DND-41 (cell line): ENCODE data around the gene NUDT8.

Source experiments
- ATAC-seq: fragments of 200-7000 bp; cut with Tn5 transposase; 3 replicates; pipeline ENCODE4 v1.9.1; 2021; ENCODE audit warnings: low read depth; ENCODE audit not compliant: insufficient read depth
- DNase-seq: peaks from one replicate; pipeline ENCODE4 v3.0.0-alpha.2; 2020
- H2AFZ ChIP-seq: 2 replicates; pipeline ENCODE4 v1.6.0; 2012; ENCODE audit warnings: low read depth, low read length
- H3K27ac ChIP-seq: 2 replicates; pipeline ENCODE4 v1.5.1; 2012; ENCODE audit warnings: low read length, inconsistent platforms
- H3K27me3 ChIP-seq: fragments of 200-600 bp; sonication (generic); 2 replicates; pipeline ENCODE4 v1.6.0; 2012; ENCODE audit warnings: low read length, mild to moderate bottlenecking, inconsistent platforms; ENCODE audit not compliant: insufficient read depth, poor library complexity
- H3K36me3 ChIP-seq: 2 replicates; pipeline ENCODE4 v1.5.1; 2012; ENCODE audit warnings: low read length, inconsistent platforms; ENCODE audit not compliant: insufficient read depth
- H3K4me1 ChIP-seq: 2 replicates; pipeline ENCODE4 v1.5.1; 2012; ENCODE audit warnings: mild to moderate bottlenecking, low read length; ENCODE audit not compliant: insufficient read depth
- H3K4me2 ChIP-seq: 2 replicates; pipeline ENCODE4 v1.6.0; 2012; ENCODE audit warnings: mild to moderate bottlenecking, moderate library complexity, low read length, inconsistent platforms; ENCODE audit not compliant: insufficient read depth
- H3K4me3 ChIP-seq, 2 experiments: fragments of 200-600 bp in 1 of 2; shearing (Covaris generic) in 1 of 2; 2 replicates each; pipeline ENCODE4 v1.5.1; 2012 to 2016; ENCODE audit warnings: inconsistent platforms in 2 of 2, low read length in 2 of 2, mild to moderate bottlenecking in 2 of 2, low read depth in 1 of 2, moderate library complexity in 1 of 2
- H3K79me2 ChIP-seq: 2 replicates; pipeline ENCODE4 v1.6.0; 2012; ENCODE audit warnings: low read length, inconsistent platforms; ENCODE audit not compliant: insufficient read depth
- H3K9ac ChIP-seq: 2 replicates; pipeline ENCODE4 v1.6.0; 2012; ENCODE audit warnings: low read depth, mild to moderate bottlenecking, inconsistent platforms, low read length, moderate library complexity
- H3K9me3 ChIP-seq: 2 replicates; pipeline ENCODE4 v1.5.1; 2012; ENCODE audit warnings: low read length, moderate library complexity, mild to moderate bottlenecking, inconsistent platforms; ENCODE audit not compliant: insufficient read depth, severe bottlenecking
- H4K20me1 ChIP-seq: 2 replicates; pipeline ENCODE4 v1.6.0; 2012; ENCODE audit warnings: low read length; ENCODE audit not compliant: insufficient read depth
- CTCF ChIP-seq: IDR thresholded peaks from 2 replicates; pipeline ENCODE4 v1.5.1; 2012; ENCODE audit warnings: borderline replicate concordance, low read length, moderate library complexity, mild to moderate bottlenecking; ENCODE audit not compliant: poor library complexity, severe bottlenecking; ENCODE audit errors: extremely low read depth
- EZH2 ChIP-seq: IDR thresholded peaks from 3 replicates; pipeline ENCODE4 v1.6.1; 2012; ENCODE audit warnings: borderline replicate concordance, low read depth, mild to moderate bottlenecking, moderate library complexity, low read length, inconsistent platforms; ENCODE audit not compliant: severe bottlenecking

NUDT8 gene

GRCh38 chr11:67666676-67667489 lies 37.1 kb upstream of the NUDT8 start:
- H3K9ac ChIP-seq = peak overlapping the region; percentile 60
- peaks cover 32% of the 10 kb centered on the region for H3K79me2 ChIP-seq
- 0 out of 2 replicates have a peak overlapping the region, but pooled peaks have one; percentile 6 for H2AFZ ChIP-seq

GRCh38 chr11:67666303-67666645 lies 36.5 kb upstream of the NUDT8 start:
- H2AFZ ChIP-seq = no peak overlapping the region
- no peak overlapping the region for H3K4me2 ChIP-seq
- H3K27ac ChIP-seq = peak overlapping the region; percentile 93
- no peaks in the 10 kb centered on the region for H4K20me1 ChIP-seq
- TF ChIP-seq EZH2 (no peak), CTCF (no peak)
- H3K4me1 ChIP-seq = peaks cover 50% of the 10 kb centered on the region
- H3K9me3 ChIP-seq = no peaks in the 10 kb centered on the region
- no peak overlapping the region for H3K4me3 ChIP-seq
- H3K9ac ChIP-seq = peak overlapping the region; percentile 60
- H3K79me2 ChIP-seq = peaks cover 32% of the 10 kb centered on the region
- ATAC-seq = no peak
- no peaks in the 10 kb centered on the region for H3K27me3 ChIP-seq
- no peaks in the 10 kb centered on the region for H3K36me3 ChIP-seq
- no peak for DNase-seq

More at GRCh38 chr11:67666676-67667489, 37.1 kb upstream of the NUDT8 start:
- H3K27ac ChIP-seq = peak overlapping the region; percentile 93
- H3K4me2 ChIP-seq = peak overlapping the region; percentile 52
- ATAC-seq (no peak), DNase-seq (peak; percentile 7)
- no peak for TF ChIP-seq EZH2
- TF ChIP-seq CTCF = no peak
- H3K36me3 ChIP-seq = no peaks in the 10 kb centered on the region
- H3K4me3 ChIP-seq = peak overlapping the region in 1 of 2 experiments; percentile 62; a peak in 1 of 4 replicates
- H3K4me1 ChIP-seq = peaks cover 50% of the 10 kb centered on the region
- no peaks in the 10 kb centered on the region for H3K9me3 ChIP-seq
- H4K20me1 ChIP-seq = no peaks in the 10 kb centered on the region
- no peaks in the 10 kb centered on the region for H3K27me3 ChIP-seq

- Histone ChIP-seq H3K27me3 (no peaks in the 10 kb centered on the region), H3K4me3 (no peak overlapping the region), H3K79me2 (peaks cover 32% of the 10 kb centered on the region), H3K9me3 (no peaks in the 10 kb centered on the region), H2AFZ (no peak overlapping the region), H3K27ac (peak overlapping the region; percentile 93), H3K9ac (no peak overlapping the region), H4K20me1 (no peaks in the 10 kb centered on the region), H3K4me2 (no peak overlapping the region), H3K4me1 (peaks cover 44% of the 10 kb centered on the region), H3K36me3 (no peaks in the 10 kb centered on the region)
- DNase-seq = peak; percentile 3
- no peak for ATAC-seq
- peak; percentile 26 for TF ChIP-seq CTCF
- TF ChIP-seq EZH2 = no peak
These were observed 36.0 kb upstream of the NUDT8 start for GRCh38 chr11:67665541-67666302.
